ENCODE data around the gene CD151.

The CD151 gene

DNA sequence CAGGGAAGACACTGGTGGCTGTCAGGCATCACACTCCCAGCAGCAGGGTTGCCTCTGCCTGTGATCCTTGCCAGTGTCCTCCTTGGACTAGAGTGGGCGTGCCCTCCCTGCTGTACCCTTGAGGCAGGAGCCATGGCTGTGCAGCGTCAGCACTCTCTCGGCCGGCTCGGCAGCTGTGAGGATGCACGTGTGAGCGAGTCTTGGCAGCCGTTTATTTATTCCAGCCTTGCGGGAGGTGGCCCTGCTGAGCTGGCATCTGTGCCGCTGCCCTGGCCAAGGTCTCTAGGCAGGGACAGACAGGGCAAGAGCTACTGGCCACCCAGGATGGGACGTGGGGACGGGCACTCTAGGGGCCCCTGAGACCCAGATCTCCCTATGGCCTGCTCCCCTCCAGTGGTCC lies 43.8 kb downstream of the CD151 start:
- DNase-seq (ENCODE audit: low read depth in 1 of 2, low spot score in 1 of 2) = no peak

DNA sequence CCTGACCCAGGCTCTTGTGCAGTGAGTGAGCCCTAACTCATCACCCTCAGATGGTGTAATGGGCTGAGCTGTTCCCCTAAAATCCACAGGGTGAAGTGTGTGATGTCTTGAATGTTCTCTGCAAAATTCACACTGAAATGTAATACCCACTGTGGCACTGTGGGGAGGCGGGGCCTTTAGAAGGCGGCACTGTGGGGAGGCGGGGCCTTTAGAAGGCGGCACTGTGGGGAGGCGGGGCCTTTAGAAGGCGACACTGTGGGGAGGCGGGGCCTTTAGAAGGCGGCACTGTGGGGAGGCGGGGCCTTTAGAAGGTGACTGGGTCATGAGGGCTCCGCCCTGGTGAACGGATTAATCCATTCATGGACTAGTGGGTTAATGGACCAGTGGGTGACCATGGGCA lies 44.8 kb downstream of the CD151 start:
- peak in 1 of 2 experiments; percentile 83 for DNase-seq (ENCODE audit: low read depth in 1 of 2, low spot score in 1 of 2)
- no peak for TF ChIP-seq JUND (IDR thresholded peaks at IDR 0.05; ENCODE audit: low read depth)
- in situ Hi-C loops (cut with HindIII; ENCODE audit: low pct_unique_long_range_greater_than_20kb, low sequenced_read_pairs) = no loop called here

More for the DNA sequence above, 43.8 kb downstream of the CD151 start:
- in situ Hi-C loops (cut with HindIII; ENCODE audit: low pct_unique_long_range_greater_than_20kb, low sequenced_read_pairs) = no loop called here
- no peak for TF ChIP-seq JUND (IDR thresholded peaks at IDR 0.05; ENCODE audit: low read depth)

DNA sequence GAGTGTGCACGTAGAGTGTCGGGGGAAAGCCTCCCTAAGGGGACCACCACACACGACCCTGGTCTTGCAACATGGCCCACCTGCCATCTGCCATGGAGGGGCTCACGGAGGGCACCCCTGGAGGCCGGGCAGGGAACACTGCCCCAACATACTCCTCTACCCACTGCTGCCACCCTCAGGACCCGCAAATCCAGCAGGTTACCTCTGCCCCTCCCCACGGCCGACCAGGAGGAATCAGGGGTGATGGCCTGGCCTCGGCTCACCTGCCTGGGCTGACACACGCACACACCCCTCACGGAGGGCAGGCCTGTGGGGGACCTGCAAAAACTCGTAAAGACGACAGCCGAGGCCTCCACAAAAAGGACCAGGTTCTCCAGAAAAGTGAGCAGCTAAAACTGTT lies 47.7 kb downstream of the CD151 start:
- no peak for DNase-seq (ENCODE audit: low read depth in 1 of 2, low spot score in 1 of 2)
- in situ Hi-C loops (cut with HindIII; ENCODE audit: low pct_unique_long_range_greater_than_20kb, low sequenced_read_pairs) = no loop called here
- no peak for TF ChIP-seq JUND (IDR thresholded peaks at IDR 0.05; ENCODE audit: low read depth)

DNA sequence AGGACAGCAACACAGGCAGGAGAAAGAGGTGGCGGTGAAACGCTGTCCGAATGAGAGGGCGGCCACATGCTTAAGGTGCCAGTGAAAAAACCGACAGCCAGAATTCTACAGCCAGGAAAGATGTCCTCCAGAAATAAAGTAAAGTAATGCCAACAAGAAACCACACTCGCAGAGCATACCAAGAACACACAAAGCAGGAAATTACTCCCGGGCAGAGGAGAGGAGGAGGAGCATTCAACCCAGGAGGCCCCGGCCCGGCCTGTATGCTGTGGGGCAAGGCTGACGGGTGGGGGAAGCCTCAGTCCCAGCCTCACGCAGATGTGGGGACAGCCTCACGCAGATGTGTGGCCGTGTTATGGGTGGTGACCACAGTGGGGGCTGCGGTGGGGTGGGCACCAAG lies 49.8 kb downstream of the CD151 start:
- no peak for DNase-seq (ENCODE audit: low read depth in 1 of 2, low spot score in 1 of 2)
- in situ Hi-C loops (cut with HindIII; ENCODE audit: low pct_unique_long_range_greater_than_20kb, low sequenced_read_pairs) = no loop called here

DNA sequence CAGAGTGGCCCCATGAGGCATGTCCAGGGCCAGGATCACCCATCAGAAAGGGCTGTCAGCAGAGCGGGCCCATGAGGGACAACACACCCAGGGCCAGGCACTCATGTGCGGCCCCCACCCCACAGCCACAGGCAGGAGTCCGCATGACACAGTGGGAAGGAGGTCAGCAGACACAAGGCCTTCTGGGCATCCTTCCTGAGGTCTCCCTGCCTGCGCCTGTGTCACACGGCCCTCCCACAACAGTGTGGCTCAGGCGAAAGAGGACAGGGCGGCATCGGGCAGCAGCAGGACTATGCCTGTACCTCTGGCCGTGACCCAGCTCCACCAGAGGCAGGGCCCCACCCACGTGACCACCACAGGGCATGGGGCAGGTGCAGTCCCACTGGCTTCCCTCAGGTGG lies 50.8 kb downstream of the CD151 start:
- in situ Hi-C loops (cut with HindIII; ENCODE audit: low pct_unique_long_range_greater_than_20kb, low sequenced_read_pairs) = no loop called here
- no peak for DNase-seq (ENCODE audit: low read depth in 1 of 2, low spot score in 1 of 2)
- TF ChIP-seq JUND (IDR thresholded peaks at IDR 0.05; ENCODE audit: low read depth) = no peak

More for the DNA sequence above, 49.8 kb downstream of the CD151 start:
- TF ChIP-seq JUND (IDR thresholded peaks at IDR 0.05; ENCODE audit: low read depth) = no peak

DNA sequence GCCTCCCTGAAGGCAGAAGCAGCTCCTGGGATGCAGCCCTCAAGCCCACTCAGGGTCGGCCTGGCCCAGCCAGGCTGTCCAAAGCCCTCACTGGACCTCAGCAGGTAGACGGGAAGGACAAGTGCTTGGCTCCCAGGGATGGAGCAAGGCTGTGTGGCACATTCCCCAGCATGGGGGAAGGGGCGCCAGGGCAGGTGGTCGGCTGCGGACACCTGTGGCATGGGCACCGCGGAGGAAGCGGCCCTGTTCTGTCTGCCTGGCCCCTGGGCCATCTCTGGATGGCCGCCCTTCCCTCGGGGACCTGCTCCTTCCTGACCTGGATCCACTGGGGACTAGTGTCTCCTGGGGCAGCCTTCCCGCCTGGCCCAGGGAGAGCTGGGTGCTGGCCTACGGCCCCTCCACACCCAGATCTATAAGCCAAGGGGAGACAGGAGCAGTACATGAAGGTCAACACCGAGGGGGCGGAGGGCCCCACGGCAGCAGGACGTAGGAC lies 51.9 kb downstream of the CD151 start:
- in situ Hi-C loops (cut with HindIII; ENCODE audit: low pct_unique_long_range_greater_than_20kb, low sequenced_read_pairs) = no loop called here
- DNase-seq (ENCODE audit: low read depth in 1 of 2, low spot score in 1 of 2) = no peak
- TF ChIP-seq JUND (IDR thresholded peaks at IDR 0.05; ENCODE audit: low read depth) = no peak

DNA sequence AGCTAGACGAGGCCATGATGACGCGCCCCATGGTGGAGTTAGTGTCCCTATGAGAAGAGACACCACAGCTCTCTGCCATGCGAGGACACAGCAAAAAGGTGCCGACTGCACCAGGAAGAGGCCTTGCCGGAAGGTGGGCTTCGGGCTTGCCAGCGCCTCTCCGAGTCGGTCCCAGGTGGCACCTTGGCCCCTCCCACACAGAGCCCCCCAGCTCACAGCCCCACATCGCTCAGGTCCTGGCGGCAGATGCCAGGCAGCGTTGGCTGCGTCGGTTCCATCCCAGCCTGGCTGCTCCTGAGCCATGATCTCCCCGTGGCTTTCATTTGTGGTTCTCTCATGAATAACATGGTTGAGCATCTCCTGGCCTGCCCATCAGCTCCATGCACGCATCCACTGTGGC lies 53.8 kb downstream of the CD151 start:
- DNase-seq (ENCODE audit: low read depth in 1 of 2, low spot score in 1 of 2) = no peak
- TF ChIP-seq JUND (IDR thresholded peaks at IDR 0.05; ENCODE audit: low read depth) = no peak
- in situ Hi-C loops (cut with HindIII; ENCODE audit: low pct_unique_long_range_greater_than_20kb, low sequenced_read_pairs) = no loop called here

DNA sequence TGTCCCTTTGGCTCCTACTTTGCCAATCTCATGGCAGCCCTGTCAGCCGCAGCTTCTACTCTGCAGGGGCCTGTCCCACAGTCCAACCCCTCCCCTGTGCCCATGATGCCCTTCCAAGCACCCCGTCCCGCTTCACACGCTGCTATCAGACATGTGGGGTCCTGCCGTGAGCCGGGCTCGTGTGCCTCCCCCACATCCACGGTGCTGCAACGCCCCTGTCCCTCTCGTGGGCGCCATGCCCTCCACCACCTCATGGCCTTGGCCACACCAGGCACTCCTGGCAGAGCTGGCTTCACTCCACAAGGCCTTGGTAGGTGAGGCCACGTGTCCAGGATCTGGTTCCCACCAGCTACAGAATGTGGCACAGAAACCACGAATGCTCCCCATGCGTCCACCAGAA lies 54.8 kb downstream of the CD151 start:
- in situ Hi-C loops (cut with HindIII; ENCODE audit: low pct_unique_long_range_greater_than_20kb, low sequenced_read_pairs) = no loop called here
- TF ChIP-seq JUND (IDR thresholded peaks at IDR 0.05; ENCODE audit: low read depth) = no peak
- no peak for DNase-seq (ENCODE audit: low read depth in 1 of 2, low spot score in 1 of 2)

Measured in T47D (cell line).